Medulla oblongata (tissue), 1 donor: ENCODE measurements around the gene WTIP.
"Not testable (repeated sequence)": the region's sequence is repeated elsewhere in the genome, so short reads cannot be mapped to it uniquely, and the experiment has no call there.

Experiments used
- DNase-seq: peaks from one replicate; pipeline ENCODE4 v3.0.0-alpha.2; 2015; ENCODE audit errors: extremely low spot score

The WTIP gene

GRCh38 chr19:34480971-34481841, at the start of gene WTIP:
WTIP (plus strand) TSS chr19:34481758; CDS start chr19:34481975, 217 bp downstream.
- DNase-seq = no peak

DNA sequence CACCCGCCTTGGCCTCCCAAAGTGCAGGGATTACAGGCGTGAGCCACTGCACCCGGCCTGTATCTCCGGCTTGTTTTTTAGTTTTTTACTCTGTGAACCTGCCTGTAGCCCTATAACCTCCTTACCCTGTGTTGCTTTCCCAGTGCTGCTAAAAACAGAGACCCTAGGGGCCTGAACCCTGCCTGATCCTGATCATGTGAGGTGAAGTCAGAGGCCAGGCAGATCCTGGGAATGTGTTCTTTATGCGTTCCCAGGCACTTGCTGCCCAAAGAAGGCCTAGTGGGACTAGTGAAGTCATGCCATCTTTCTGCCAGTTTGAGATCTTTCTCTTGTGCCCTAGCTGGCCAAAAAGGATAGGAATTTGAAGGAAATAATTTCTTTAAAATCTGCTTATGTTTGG, 48.8 kb upstream of the WTIP start:
- DNase-seq = no peak

GRCh38 chr19:34436716-34437115, 44.8 kb upstream of the WTIP start:
- peak; percentile 6 for DNase-seq

DNA sequence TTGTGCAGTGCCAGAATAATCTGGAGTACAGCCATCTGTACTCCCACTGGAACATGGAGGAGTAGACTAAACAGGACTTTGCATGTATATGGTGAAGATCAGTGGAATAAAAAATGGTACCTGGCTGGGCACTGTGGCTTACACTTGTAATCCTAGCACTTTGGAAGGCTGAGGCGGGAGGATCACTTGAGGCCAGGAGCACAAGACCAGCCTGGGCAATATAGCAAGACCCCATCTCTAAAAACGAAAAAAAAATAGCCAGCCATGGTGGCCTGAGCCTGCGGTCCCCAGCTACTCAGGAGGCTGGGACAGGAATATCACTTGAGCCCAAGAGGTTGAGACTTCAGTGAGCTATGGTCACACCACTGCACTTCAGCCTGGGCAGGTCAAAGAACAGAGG, 33.4 kb upstream of the WTIP start:
- DNase-seq = no peak

DNA sequence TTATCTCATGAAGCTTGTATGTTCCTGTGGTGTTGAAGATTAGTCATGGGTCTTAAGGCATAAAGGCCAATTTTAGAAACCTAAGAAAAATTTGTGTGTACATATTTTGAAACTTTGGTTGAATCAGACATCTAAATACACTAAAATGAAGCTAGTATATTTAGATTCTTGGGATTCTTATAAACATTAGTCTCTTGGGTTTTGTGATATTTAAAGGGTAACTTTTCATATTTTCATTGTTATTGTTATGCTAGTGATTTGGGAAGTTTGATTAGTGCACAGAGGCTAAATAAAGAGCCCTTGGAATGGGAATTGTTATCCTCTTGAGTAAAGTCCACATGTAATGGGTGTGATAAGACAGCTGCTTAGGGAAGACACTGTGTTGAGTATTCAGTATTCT, 28.8 kb upstream of the WTIP start:
- no peak for DNase-seq

- no peak for DNase-seq
These were observed 27.5 kb upstream of the WTIP start for GRCh38 chr19:34454091-34454490.

DNA sequence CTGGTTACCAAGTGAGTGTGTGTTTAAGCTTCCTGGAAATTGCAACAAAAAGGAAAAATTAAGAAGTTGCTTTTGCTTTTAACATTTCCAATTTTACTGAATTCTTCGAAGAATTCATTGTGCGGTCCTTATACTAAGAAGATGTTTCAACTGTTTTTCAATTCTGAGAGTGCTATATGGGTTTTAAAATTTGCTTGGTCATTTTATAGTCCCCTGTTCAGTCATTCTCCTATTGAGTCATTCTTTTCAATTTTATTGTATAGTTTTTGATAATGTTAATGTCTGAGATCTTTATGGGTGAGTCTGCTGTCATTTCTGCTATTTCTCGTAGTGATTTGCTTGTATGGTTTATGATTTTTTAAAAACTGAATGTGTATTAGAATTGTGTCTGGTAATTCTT, 26.9 kb upstream of the WTIP start:
- no peak for DNase-seq

DNA sequence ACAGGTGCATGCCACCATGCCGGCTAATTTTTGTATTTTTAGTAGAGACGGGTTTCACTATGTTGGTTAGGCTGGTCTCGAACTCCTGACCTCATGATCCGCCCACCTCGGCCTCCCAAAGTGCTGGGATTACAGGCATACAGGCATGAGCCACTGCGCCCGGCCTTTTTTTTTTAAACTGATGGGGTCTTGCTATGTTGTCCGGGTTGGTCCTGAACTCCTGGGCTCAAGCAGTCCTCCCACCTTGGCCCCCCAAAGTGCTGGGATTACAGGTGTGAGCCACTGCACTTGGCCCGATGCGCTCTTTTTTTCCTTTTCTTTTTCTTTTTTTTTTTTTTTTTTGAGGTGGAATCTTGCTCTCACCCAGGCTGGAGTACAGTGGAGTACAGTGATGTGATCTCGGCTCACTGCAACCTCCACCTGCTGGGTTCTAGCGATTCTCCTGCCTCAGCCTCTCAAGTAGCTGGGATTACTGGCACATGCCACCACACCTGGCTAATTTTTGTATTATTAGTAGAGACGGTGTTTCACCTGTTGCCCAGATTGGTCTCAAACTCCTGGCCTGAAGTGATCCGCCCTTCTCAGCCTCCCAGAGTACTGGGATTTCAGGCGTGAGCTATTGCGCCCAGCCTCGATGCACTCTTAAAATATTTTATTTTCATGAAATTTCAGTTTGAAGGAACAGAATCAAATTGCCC, 25.6 kb upstream of the WTIP start:
- DNase-seq = not testable (repeated sequence)

GRCh38 chr19:34457446-34457845, 24.1 kb upstream of the WTIP start:
- no peak for DNase-seq

DNA sequence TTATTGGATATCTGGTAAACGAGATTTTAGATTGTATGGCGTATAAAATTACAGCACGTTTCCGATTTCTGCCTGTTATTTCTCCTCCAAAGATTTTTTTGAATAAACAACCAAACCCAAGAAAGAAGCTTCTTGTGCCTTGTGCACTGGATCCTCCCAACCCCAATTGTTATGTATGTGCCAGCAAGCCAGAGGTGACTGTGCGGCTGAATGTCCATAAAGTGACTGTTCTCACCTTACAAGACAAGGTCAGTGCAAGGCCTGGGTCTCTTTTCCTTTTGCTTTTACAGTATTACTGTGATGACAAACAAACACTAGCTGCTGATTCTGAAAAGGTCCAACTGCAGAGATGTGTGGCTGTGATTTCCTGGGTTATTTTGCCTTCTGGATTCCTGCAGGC, 22.9 kb upstream of the WTIP start:
- no peak for DNase-seq

GRCh38 chr19:34459614-34460013, 21.9 kb upstream of the WTIP start:
- DNase-seq = no peak

- DNase-seq = peak; percentile 12
These were observed 20.0 kb upstream of the WTIP start for GRCh38 chr19:34461375-34462100.

- not testable (repeated sequence) for DNase-seq
These were observed 16.8 kb upstream of the WTIP start for GRCh38 chr19:34464785-34465184.

GRCh38 chr19:34468409-34468808, 13.1 kb upstream of the WTIP start:
- DNase-seq = no peak

DNA sequence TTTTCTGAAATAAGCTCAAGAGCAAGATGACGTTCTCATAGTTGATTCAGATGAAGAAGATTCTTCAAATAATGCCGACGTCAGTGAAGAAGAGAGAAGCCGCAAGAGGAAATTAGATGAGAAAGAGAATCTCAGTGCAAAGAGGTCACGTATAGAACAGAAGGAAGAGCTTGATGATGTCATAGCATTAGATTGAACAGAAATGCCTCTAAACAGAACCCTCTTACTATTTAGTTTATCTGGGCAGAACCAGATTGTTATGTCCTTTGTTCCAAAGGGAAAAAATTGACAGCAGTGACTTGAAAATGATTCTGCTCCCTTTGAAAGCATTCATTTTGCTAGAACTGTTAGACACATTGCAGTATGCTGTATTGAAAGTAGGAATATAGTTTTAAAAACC, 12.5 kb upstream of the WTIP start:
- DNase-seq = not testable (repeated sequence)

DNA sequence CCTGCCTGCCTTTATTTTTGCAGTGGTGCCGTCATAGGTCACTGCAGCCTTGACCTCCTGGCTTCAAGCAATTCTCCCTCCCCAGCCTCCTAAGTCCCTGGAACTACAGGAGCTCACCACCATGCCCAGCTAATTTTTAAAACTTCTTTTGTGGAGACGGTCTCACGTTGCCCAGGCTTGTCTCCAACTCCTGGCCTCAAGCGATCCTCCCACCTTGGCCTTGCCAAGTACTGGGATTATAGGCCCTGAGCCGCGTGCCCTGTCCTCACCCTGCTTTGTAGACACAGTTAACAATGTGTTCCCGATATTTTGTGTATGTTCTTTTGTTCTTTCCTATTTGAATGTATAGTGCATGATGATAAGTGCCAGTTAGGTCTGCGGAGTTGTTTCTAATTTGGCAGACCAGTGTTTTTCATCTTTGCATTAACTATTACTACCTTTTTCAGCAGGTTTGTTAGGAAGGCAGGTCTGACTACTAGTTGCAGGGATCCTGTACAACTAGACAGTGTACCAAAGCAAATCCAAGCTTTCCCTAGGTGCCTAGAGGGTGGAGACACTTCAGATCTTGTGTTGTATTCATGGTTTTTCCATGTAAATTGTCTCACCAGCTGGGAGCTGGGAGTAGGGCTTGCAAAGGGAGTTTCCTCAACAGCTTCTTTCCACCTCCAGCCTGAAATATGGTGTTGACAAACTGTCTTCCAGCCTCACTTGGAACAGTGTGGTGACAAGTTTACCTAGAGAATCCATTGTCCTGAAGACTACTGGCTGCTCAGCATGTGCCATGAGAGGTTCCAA, 9.5 kb upstream of the WTIP start:
- no peak for DNase-seq

DNA sequence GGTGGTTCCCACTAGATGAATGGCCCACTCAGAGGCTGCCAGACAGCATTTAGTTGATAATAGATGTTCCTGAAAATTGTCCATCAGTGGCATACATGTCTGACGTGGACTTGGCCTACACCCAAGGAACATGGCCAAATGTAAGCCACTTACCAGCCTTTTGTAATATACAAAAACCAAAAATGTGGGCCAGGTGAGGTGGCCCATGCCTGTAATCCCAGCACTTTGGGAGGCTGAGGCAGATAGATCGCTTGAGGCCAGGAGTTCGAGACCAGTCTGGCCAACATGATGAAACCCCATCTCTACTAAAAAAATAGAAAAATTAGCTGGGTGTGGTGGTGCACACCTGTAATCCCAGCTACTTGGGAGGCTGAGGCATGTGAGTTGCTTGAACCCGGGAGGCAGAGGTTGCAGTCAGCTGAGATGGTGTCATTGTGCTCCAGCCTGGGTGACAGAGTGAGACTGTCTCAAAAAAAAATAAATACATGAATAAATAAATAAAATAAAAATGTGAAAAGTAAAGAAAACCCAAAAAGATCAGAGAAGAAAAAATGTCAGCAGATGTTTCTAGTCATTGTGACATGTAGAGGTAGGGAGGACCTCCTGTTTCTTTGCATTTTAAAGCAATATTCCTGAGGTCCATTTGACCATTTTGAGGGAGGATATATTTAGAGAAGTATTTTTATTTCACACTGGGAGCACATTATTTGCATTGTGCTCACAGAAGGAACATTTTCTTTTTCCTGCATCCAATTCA, 7.1 kb upstream of the WTIP start:
- no peak for DNase-seq

DNA sequence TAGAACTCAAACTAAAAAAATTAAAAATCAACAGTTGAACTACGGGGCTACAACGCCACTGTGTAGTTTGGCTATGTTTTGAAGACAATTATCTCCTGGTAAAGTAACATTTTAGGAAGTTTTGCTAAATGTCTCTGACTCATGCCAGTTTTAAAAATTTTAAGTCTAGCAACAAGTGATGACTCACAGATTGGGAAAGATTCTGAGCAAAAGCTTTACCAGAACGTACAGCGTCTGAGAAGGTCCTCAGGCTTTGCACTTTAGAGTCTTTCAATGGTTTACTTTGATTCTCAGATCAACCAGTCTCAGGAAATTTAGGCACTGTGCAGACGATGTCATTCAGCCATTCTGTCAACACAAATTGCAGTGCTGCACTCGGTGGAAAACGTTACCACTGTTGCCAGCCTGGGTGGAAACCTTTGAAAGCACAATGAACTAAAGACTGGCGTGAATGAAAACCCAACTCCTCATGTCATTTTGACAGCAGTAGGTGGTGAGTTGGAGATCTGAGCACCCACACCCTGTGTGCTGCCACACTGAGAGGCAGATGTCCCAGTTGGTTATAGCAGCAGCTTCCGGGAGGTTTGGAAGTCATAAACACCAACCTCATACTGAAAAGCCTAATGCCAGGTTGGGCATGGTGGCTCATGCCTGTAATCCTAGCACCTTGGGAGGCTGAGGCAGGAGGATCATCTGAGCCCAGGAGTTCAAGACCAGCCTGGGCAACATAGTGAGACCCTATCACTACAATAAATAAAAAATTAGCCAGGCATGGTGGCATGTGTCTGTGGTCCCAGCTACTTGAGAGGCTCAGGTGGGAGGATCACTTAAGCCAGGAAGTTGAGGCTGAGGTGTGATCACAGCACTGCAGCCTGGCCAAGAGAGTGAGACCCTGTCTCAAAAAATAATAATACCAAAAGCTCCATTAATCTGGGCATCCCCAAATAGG, 6.3 kb upstream of the WTIP start:
- DNase-seq = no peak

GRCh38 chr19:34475975-34476594, 5.5 kb upstream of the WTIP start:
- DNase-seq = no peak
